Pons (tissue), 1 donor: ENCODE results near the gene TMEM163.

ENCODE experiments used
- DNase-seq: peaks from one replicate; pipeline ENCODE4 v3.0.0-alpha.2; 2016; ENCODE audit warnings: low spot score

The TMEM163 gene

DNA sequence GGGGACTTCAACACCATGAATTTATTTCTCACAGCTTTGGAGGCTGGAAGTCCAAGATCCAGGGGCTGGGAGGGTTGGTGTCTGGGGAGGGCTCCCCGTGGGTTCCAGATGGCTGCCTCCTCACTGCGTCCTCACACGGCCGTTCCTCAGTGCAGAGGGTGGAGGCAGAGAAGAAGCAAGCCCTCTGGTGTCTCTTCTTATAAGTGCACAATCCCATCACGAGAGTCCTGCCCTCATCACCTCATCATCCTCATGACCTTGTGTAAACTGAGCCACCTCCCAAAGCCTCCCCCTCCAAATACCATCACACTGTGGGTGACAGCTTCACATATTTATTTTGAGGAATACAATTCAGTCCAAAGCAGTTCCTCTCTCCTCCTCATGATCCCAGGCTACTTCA, 26.3 kb downstream of the TMEM163 start:
- DNase-seq: no peak

GRCh38 chr2:134690629-134691215, 28.1 kb downstream of the TMEM163 start:
- DNase-seq: no peak

DNA sequence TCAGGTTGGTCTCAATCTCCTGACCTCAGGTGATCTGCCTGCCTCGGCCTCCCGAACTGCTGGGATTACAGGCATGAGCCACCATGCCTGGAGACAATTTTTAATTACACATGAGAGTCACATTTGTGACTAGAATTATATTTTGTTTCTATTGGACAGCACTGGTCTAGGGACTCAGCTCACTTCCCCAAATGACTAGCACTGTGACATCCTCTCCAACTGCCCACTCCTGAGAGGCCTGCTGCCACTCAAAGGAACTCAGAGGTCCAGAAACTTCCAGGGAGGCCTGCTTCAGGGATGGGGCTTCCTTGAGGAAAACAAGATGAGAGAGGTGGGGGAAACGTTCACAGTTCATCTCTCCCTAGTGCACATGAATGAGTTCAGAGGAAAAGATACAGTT, 29.5 kb downstream of the TMEM163 start:
- DNase-seq: no peak

- no peak for DNase-seq
Measured at GRCh38 chr2:134685967-134686366, 32.8 kb downstream of the TMEM163 start.

GRCh38 chr2:134683561-134684112, 35.2 kb downstream of the TMEM163 start:
- DNase-seq: no peak

DNA sequence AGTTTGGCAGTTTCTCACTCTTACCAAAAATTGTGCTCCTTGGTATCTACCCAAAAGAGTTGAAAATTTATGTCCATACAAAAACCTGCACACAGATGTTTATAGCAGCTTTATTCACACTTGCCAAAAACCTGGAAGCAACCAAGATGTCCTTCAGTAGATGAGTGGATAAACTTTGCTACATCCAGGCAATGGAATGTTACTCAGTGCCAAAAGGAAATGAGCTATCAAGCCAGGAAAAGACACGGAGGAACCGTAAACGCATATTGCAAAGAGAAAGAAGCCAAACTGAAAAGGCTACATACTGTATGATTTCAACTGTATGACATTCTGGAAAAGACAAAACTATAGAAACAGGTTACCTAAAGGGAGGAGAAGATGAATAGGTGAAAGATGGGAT, 36.1 kb downstream of the TMEM163 start:
- DNase-seq: no peak

DNA sequence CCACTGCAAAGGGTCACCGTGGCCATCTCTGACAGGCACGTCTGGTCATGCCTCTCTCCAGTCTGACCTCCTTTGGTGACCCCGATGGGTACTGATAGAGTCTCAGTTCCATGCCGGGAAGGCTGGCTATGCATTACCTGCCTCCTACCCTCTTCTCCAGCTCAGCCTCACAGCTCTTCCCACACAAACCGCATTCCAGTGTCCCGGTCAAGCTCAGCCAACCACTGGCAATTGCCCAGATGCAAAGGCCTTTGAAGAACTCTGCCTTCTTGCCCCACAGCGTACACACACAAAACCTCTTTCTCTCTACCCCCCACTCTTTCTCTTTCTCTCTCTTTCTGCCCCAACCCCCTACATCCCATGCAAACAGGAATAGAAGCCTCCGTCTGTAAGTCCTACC, 37.6 kb downstream of the TMEM163 start:
- no peak for DNase-seq

GRCh38 chr2:134679745-134680144, 39.1 kb downstream of the TMEM163 start:
- DNase-seq: no peak

GRCh38 chr2:134679294-134679693, 39.5 kb downstream of the TMEM163 start:
- DNase-seq: no peak

GRCh38 chr2:134677856-134678756, 40.7 kb downstream of the TMEM163 start:
- DNase-seq: no peak

DNA sequence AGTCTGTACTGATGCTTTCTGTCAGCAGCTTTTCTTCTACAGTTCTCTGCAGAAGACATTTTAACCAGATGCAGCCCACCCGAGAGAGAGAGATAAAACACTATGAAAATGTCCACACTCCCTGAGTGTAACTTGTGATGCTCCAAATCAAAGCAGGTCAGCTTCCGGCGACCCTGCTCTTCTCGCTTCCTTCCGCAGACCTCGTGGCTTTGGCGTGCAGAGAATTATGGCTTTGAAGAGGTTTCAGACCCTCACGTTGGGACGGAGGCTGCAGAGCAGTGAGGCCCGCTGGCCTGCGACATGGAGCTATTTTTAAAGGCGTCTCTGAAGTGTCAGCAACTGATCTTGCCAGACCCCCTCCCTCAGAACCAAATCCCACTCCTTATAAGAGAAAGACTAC, 41.8 kb downstream of the TMEM163 start:
- no peak for DNase-seq

GRCh38 chr2:134675314-134675713, 43.5 kb downstream of the TMEM163 start:
- DNase-seq: no peak

DNA sequence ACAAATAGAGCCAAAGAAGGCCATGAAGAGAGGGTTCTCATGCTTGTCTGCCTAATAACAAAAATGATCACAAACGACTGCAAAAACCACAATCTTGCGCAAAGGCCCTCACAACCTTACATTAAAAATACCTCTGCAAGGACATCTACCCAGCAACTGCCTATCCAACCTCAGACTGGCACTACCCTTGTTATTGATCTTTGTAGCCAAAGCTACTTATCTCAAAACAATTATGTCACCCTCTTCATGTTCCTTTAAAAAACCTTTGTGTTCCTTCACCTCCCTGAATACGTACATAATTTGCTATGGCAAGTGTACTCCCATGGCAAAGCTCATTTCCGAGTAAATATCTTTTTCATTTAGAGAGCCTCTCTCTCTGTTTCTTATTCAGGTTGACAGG, 44.1 kb downstream of the TMEM163 start:
- DNase-seq: no peak

GRCh38 chr2:134671513-134671912, 47.3 kb downstream of the TMEM163 start:
- no peak for DNase-seq

- no peak for DNase-seq
Measured at GRCh38 chr2:134670955-134671354, 47.8 kb downstream of the TMEM163 start.

DNA sequence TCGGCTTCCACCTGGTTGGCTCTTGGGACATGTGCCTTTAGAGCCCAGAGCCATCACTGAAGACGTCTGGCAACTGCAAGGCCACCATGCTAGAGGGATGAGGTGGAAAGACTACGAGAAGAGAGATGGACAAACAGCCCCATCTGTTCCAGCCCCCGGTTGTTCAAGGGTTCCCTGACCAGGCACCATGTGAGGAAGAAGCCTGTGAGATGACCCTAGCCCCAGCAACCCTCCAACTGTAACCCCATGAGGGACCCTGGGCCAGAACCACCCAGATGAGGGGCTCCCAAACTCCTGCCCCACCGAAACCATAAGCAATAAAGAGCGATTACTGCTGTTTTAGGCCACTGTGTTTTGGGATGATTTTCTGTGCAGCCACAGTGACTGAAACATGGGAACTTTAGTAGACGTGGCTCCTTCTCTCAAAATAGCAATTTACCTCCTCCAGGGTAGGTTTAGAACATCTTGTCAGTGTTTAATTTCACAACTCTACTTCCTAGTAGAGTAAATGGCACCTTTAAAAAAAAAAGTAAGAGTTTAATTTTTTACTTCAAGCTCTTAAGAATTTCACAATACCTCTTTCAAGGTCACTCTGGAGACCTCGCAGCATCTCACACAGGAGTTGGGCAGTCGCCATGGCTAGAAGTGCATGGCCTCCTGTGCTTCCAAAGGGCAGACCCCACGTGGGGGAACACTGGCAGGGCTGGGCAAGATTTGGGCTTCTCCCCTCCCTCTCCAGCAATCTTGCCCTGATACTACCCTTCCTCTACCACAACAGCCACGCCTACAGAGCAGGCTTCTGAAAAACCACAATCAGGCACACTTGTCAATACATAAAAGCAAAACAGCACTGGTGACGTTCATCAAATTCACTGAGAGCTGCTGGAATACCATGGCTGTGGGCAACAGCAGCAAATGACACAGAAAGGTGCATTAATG, 48.8 kb downstream of the TMEM163 start:
- no peak for DNase-seq

GRCh38 chr2:134668821-134669220, 50.0 kb downstream of the TMEM163 start:
- DNase-seq: no peak

DNA sequence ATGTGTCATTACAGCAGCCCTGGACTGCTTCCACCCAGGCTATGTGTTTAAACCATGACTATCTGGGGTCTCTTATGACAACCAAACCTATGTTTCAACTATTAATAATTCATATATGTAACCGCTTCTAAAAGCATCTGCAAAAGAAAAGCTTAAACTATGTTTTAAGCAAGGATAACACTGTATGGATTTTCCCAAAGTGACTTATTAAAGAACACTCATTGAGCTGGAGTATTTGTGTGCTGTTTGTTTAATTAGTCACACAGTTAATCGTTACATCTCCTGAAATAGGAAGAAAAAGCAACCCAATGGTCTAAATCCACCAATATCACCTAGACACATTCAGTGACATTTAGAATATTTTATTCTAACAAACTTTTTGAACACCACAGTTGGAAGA, 51.3 kb downstream of the TMEM163 start:
- DNase-seq: no peak

- no peak for DNase-seq
Measured at GRCh38 chr2:134667081-134667480, 51.7 kb downstream of the TMEM163 start.

- DNase-seq: no peak
Measured at GRCh38 chr2:134665727-134666506, 52.9 kb downstream of the TMEM163 start.
